HG03457 (cell line): ENCODE measurements around the gene DUSP1.

Experiments
- ATAC-seq: cut with Tn5 transposase; IDR thresholded peaks from one replicate; pipeline ENCODE4 v1.9.1; 2021; ENCODE audit warnings: moderate number of reproducible peaks; ENCODE audit not compliant: unreplicated experiment

The DUSP1 gene

DNA sequence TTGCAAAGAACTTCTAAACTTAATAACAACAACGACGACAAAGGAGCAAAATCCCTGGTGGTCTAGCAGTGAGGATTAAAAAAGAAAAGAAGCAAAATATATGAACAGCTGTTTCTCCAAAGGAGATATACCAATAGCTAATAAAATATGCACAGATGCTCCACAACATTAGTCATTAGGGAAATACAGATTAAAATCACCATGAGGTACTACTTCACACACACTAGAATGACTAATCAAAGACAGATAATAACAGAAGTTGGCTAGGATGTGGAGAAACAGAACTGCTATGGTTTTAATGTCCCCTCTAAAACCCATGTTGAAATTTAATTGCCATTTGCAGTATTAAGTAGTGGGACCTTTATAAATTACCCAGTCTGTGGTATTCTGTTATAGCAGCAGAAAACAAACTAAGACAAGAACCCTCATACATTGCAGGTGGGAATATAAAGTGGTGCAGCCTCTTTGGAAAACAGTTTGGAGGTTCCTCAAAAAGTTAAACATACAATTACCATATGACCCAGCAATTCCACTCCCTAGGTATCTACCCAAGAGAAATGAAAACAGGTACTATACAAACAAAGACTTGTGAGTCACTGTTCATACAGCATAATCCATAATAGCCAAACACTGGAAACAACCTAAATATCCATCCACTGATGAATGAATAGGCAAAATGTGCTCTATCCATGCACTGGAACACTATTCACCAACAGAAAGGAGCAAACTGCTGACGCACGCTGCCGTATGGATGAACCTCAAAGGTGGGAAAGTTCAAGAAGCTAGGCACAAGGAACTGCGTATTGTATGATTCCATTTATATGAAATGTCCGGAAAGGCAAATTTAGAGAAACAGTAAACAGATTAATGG, 11.4 kb upstream of the DUSP1 start:
- ATAC-seq, result no peak

- no peak for ATAC-seq
Measured at GRCh38 chr5:172779691-172780341, 8.8 kb upstream of the DUSP1 start.

- ATAC-seq, result peak; percentile 21
Measured at GRCh38 chr5:172777881-172778814, 7.2 kb upstream of the DUSP1 start.

DNA sequence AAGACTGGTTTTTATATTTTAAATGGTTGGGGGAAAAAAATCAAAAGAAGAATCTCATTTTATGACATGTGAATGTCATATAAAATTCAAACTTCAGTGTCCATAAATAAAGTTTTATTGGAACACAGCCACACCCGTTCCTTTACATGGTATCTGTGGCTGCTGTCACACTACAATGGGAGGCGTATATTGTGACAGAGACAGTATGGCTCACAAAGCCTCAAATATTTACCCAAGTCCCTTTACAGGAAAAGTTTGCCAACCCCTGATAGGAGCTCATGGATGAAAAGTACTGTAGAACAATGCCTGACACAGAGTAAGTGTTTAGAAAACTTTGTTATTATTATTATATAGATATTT, 5.2 kb upstream of the DUSP1 start:
- ATAC-seq, result no peak

GRCh38 chr5:172775326-172776234, 4.6 kb upstream of the DUSP1 start:
- no peak for ATAC-seq

GRCh38 chr5:172774561-172775315, 3.7 kb upstream of the DUSP1 start:
- no peak for ATAC-seq

DNA sequence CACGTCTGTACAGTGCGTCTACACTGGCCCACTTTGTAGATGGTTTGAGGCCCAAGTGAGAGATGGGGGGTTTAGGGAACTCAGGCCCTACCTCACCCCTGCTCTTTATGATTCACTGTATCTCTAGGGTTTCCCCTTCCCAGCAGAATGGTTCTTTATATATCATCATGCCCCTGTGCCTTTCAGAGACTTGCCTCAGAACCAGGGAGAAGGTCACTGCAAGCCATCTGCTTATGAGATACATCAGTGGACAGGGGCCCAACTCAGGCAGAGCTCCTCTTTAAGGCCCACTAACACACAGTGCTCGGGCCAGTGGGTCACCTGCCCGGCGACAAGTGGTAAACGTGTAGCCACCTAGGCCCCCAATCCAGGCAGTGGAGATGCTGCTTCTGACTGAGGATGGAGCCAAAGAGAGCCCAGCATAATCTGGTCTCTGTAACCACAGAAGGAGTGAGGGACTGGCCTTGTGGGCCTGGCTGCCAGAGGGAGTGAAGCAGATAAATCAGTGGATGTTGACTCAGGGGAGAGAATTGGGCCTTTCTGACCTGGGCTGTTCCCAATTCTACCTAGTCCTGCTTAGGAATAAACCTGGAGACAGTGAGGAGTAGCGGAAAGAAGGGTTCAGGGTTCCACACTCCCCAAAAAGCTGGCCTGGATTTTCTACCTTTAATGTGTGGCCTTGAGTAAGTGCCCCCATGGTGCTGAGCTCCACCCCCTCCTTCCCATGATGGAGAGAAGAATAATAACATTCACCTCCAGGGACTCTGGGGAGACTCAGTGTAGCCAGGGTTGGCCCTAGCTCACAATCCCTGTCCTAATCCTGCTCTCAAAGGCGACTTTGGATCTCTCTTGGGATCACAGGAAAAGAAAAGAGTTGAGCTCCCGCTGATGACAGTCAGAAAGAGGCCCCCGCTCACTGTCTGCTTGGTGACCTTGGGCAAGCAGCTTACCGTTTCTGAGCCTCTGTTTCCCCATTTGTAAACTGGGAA, 2.8 kb upstream of the DUSP1 start:
- ATAC-seq, result no peak

DNA sequence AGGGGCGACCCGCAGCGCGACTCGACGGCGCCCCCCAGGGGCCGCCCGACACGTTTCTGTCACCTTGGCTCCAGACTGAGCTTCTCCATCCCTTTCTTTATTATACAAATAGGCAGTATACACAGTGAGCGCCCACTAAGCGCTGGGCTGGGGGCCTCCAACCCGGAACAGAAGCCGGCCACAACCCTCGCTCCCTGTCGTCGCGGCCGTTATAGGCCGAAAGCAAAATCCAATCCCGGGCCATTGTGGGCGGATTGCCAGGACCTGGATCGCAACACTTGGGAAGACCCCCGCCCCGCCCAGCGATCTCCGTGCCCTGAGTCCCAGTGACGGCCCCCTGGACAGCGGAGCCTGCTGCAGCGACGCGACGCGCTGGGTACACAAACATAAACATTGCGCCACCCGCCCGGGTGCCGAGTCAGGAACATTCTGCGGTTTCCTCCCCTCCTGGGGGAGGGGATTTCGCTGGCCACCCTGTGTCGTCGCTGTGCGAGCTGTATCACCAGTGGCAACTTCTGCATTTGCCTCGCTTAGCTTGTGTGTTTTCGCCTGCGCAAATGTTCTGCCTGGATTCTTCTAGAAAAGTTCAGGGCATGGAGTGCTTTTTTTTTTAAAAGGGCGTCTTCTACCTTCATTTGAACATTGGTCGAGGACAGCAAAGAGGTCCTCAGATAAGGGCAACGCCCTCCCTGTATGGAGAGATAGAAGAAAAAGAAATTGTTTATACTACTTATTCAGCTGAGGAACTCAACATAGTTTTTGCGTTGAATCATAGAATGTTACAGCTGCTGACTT, 1.3 kb upstream of the DUSP1 start:
- peak; percentile 23 for ATAC-seq

DNA sequence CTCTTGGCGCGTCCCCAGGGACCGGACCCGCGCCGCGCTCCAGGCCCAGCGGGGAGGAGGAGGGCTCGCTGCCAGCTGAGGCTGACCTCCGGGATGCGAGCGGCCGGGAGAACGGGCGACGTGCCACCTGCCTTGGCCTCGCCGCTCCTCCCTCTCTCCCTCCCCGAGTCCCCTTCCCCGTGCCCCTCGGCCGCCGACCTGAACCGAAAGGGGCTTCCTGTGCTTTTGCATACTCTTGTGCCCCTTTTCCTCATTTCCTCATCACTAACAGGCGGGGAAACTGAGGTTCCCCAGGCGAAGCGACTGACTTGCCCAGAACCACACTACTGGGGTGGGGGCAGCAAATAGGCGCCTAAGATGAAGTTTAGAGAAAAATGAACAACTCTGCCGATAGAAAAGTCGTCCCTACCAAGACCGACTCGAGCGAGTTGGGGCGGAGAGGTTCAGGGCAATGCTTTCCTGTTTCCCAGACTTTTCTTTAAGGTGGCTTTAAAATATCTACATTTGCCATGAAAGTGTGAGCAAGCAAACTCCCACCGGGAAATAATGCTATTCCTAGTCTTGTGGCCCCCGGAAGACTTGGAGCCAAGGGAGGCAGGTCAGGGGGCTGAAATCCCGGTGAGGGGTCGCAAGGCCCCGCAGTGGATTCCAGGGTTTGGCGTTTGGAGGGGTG, 580 bp upstream of the DUSP1 start:
- no peak for ATAC-seq

DNA sequence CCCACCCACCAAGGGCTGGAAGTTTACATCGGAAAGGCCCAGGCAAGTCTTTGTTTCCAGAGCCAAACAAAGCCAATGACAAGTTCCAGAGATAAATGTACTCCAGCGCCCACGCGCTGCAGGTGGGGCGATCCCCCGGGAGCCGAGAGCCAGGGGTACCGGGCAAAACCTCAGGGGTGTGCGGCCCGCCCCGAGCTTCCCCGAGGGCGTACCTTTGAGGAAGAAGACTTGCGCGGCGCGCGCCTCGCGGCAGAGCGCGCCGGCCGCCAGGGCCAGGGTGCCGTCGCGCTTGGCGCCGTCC, 671 bp downstream of the DUSP1 start:
- ATAC-seq, result no peak

- no peak for ATAC-seq
Measured at GRCh38 chr5:172769616-172770373, 1.2 kb downstream of the DUSP1 start.

DNA sequence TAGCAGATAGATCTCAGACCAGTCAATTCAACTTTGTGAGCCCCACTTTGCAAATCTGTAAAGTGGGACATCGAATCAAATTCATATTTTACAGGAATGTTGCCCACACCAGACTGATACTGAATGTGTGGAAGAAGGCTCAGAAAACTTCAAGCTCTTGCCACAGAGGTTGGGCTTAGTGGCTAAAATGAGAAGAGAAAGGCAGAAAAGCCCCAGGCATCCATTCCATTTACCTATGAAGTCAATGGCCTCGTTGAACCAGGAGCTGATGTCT, 1.7 kb downstream of the DUSP1 start:
- ATAC-seq, result no peak

GRCh38 chr5:172768573-172769341, 2.2 kb downstream of the DUSP1 start:
- no peak for ATAC-seq

- no peak for ATAC-seq
Measured at GRCh38 chr5:172768098-172768572, 2.9 kb downstream of the DUSP1 start.

- ATAC-seq, result no peak
Measured at GRCh38 chr5:172766287-172767108, 4.5 kb downstream of the DUSP1 start.
